ENCODE results near the gene KCNQ1. TPM values are rescaled to one million over a fixed set of nuclear protein-coding genes. Genes with fewer than 3 reads are reported as not detected.

Gene KCNQ1
- total RNA-seq, 1 donor from 2014 or later: 3.4 TPM

- intact Hi-C loops (cut with micrococcal nuclease): no loop called here
- Mint-ChIP-seq H3K9me3 (no peaks in the 10 kb centered on the region), H3K27ac (no peak overlapping the region), H3K36me3 (ENCODE audit: low read depth) (no peaks in the 10 kb centered on the region), H3K27me3 (ENCODE audit: low read depth) (peaks cover 18% of the 10 kb centered on the region), H3K4me1 (ENCODE audit: low read depth) (no peaks in the 10 kb centered on the region), H3K4me3 (ENCODE audit: low read depth) (no peak overlapping the region)
- no peak for DNase-seq (ENCODE audit: low spot score)
Observed at GRCh38 chr11:2789331-2789730, 344.5 kb downstream of the KCNQ1 start.

- no peaks in the 10 kb centered on the region for H3K36me3 Mint-ChIP-seq (ENCODE audit: low read depth)
- H3K27ac Mint-ChIP-seq: no peak overlapping the region
- H3K4me1 Mint-ChIP-seq (ENCODE audit: low read depth): no peaks in the 10 kb centered on the region
- no peaks in the 10 kb centered on the region for H3K9me3 Mint-ChIP-seq
- peaks cover 16% of the 10 kb centered on the region for H3K27me3 Mint-ChIP-seq (ENCODE audit: low read depth)
- no peak overlapping the region for H3K4me3 Mint-ChIP-seq (ENCODE audit: low read depth)
- DNase-seq (ENCODE audit: low spot score): no peak
- intact Hi-C loops (cut with micrococcal nuclease): no loop called here
Observed at GRCh38 chr11:2789791-2790567, 345.2 kb downstream of the KCNQ1 start.

DNA sequence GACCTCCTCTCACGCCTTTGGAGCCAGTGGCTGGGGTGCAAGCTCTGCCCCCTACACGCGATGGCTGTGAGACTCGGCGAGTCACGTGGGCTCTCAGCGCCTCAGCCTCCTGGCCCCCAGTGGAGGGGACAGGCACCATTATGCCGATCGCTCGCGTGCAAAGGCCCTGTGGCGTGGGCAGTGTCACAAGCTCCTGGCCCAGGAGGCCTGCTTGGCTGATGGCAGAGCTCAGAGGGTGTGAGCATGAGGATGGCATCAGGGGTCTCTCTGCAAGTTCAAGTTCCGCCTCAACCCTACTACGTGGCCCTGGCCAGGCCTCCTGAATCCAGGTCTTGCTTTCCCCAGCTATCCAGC is 345.7 kb downstream of the KCNQ1 start:
- H3K27me3 Mint-ChIP-seq (ENCODE audit: low read depth): peaks cover 13% of the 10 kb centered on the region
- intact Hi-C loops (cut with micrococcal nuclease): no loop called here
- DNase-seq (ENCODE audit: low spot score): no peak
- no peaks in the 10 kb centered on the region for H3K36me3 Mint-ChIP-seq (ENCODE audit: low read depth)
- no peaks in the 10 kb centered on the region for H3K9me3 Mint-ChIP-seq
- no peaks in the 10 kb centered on the region for H3K4me1 Mint-ChIP-seq (ENCODE audit: low read depth)
- no peak overlapping the region for H3K27ac Mint-ChIP-seq
- H3K4me3 Mint-ChIP-seq (ENCODE audit: low read depth): no peak overlapping the region

DNA sequence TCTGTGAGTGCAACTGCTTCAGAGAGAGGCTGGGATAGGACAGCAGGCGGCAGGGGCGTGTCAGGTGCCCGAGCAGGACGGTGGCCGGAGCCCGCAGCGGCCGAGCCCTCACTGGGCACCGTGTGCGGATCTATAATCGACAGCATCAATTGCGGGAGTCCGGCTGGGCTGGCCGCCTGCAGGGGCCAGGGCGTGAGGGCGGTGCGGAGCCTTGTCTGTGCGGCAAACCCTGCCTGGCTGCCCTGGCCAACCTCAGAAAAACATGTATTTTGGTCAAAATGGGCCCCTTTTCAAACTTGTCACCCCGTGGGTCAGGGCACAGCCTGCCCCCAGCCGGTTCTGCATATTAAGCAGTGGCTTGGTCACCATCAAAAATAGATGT is 346.3 kb downstream of the KCNQ1 start:
- no peaks in the 10 kb centered on the region for H3K36me3 Mint-ChIP-seq (ENCODE audit: low read depth)
- H3K9me3 Mint-ChIP-seq: no peaks in the 10 kb centered on the region

DNA sequence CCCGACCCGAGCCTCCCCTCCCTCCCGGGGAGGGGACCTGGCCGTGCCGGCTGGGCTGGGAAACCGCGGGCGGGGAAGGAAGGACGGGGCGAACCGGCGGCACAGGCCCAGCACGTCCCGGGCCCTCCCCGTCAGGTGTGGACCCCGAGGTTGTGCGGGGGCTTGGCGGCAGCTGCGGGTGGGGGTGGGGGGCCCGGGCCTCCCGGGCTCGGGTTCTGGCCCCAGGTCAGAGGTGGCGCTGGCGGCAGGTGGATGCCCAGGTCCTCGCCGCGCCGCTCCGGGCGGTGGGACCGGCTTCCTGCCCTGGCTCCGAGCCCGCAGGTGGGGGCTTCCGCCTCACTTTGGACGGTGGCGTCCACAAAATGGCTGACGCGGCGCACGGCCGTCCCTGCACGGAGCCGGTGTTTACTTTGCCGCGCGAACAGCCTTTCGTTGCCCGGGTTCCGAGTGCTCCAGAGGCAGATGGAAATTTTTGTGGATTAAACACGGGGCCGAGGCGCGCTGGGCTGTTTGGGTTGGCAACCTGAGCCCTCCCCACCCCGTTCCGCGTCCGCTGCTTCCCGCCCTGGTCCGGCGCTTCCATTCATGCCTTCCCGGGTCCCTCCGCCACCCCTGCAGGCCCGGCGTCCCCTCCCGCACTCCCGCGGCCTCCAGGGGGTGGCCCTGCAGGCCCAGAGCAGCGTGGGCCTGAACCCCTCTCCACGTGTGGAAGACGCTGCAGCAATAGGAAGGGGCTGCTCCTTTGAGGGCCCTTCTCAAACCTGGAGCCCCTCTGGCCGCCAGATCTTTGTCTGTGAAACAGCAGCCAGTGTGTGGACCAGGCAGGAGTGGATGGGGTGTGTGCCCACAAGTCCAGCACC is 346.9 kb downstream of the KCNQ1 start:
- H3K27ac Mint-ChIP-seq: no peak overlapping the region
- H3K36me3 Mint-ChIP-seq (ENCODE audit: low read depth): no peaks in the 10 kb centered on the region
- intact Hi-C loops (cut with micrococcal nuclease): no loop called here
- H3K27me3 Mint-ChIP-seq (ENCODE audit: low read depth): peaks cover 3% of the 10 kb centered on the region
- no peak for DNase-seq (ENCODE audit: low spot score)
- H3K4me1 Mint-ChIP-seq (ENCODE audit: low read depth): no peaks in the 10 kb centered on the region
- peak overlapping the region; percentile 13 for H3K4me3 Mint-ChIP-seq (ENCODE audit: low read depth)
- no peaks in the 10 kb centered on the region for H3K9me3 Mint-ChIP-seq

More for the DNA sequence above, 346.3 kb downstream of the KCNQ1 start:
- no peak for DNase-seq (ENCODE audit: low spot score)
- no peak overlapping the region for H3K4me3 Mint-ChIP-seq (ENCODE audit: low read depth)
- H3K4me1 Mint-ChIP-seq (ENCODE audit: low read depth): no peaks in the 10 kb centered on the region
- intact Hi-C loops (cut with micrococcal nuclease): no loop called here
- peaks cover 8% of the 10 kb centered on the region for H3K27me3 Mint-ChIP-seq (ENCODE audit: low read depth)
- no peak overlapping the region for H3K27ac Mint-ChIP-seq

DNA sequence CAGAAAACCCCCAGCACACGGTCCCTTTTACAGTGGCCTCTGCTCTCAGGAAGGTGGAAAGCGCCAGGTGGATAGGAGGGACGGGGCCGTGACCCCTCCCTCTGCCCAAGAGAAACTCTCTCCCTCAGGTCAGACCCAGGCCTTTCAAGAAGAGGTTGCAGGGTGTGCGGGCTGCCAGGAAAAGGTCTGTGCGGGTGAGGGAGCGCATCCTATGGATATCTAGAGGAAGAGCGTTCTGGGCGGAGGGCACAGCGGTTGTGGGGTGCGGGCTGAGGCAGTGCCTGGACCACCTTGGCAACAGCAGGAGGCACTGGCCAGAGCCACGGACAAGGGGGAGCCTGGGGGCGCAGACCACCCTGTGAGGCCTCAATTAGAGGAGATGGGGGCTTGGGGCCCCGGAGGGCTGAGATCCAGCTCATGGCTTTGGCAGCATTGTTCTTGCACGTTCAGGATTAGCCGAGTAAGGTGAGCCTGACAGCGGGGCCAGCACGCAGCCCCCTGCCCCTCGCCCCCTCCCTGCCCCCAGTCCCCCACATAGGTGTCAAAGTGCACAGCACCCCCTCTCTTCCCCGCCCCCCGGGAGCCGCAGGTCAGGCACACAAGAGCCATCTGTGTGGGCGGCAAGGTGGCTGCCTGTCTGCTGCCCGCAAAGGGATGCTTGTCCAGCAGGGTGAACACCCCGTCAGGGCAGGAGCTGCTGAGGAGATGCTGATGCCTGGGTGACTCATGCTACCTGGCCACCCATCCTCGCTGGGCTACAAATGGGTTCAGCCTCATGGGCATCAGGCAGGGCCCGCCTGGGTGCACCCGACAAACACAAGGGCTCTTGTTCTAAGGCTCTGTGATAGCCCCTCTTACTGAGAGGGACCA is 347.8 kb downstream of the KCNQ1 start:
- Mint-ChIP-seq H3K27ac (no peak overlapping the region), H3K4me1 (ENCODE audit: low read depth) (no peaks in the 10 kb centered on the region), H3K4me3 (ENCODE audit: low read depth) (no peak overlapping the region), H3K36me3 (ENCODE audit: low read depth) (no peaks in the 10 kb centered on the region), H3K9me3 (no peaks in the 10 kb centered on the region), H3K27me3 (ENCODE audit: low read depth) (peaks cover 3% of the 10 kb centered on the region)
- no peak for DNase-seq (ENCODE audit: low spot score)
- intact Hi-C loops (cut with micrococcal nuclease): no loop called here

DNA sequence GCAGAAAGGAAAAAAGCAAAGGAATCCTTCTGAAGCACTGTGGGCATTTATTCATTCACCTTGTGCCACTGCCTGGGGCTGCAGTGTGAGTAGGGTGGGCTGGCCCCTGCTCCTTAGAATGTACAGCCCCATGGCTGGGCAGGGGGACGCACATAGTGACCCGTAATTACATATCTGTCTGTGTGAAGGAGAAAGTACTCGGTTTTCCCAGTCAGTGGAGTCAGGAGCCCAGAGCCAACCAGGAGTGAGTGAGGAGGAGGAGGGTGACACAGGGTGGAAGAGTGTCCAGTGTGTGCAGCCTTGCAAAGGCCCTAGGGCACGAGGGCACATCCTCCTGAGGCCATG is 348.9 kb downstream of the KCNQ1 start:
- Mint-ChIP-seq H3K4me3 (ENCODE audit: low read depth) (no peak overlapping the region), H3K4me1 (ENCODE audit: low read depth) (no peaks in the 10 kb centered on the region), H3K27ac (no peak overlapping the region), H3K36me3 (ENCODE audit: low read depth) (no peaks in the 10 kb centered on the region), H3K9me3 (no peaks in the 10 kb centered on the region), H3K27me3 (ENCODE audit: low read depth) (peaks cover 3% of the 10 kb centered on the region)
- intact Hi-C loops (cut with micrococcal nuclease): no loop called here
- no peak for DNase-seq (ENCODE audit: low spot score)

GRCh38 chr11:2794046-2794967 is 349.5 kb downstream of the KCNQ1 start:
- Mint-ChIP-seq H3K36me3 (ENCODE audit: low read depth) (no peaks in the 10 kb centered on the region), H3K27ac (no peak overlapping the region), H3K4me3 (ENCODE audit: low read depth) (no peak overlapping the region), H3K9me3 (no peaks in the 10 kb centered on the region), H3K27me3 (ENCODE audit: low read depth) (peaks cover 3% of the 10 kb centered on the region), H3K4me1 (ENCODE audit: low read depth) (no peaks in the 10 kb centered on the region)
- intact Hi-C loops (cut with micrococcal nuclease): no loop called here
- DNase-seq (ENCODE audit: low spot score): no peak

DNA sequence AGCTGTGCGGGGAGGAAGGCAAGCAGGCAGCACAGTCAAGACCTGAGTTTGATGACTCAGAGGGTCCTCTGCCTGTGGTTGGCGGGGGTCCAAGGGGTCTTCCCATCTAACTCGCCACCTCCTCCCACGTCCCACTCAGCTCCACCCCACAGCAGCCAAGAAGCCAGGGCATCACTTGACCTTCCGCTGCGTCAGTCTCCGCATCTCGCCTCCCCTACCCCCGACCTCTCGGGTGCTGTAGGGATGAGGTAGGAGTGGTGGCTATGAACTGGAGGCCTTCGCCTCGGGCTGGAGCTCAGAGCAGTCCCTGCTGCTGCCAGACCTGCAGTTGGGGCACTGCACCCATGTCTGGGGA is 350.1 kb downstream of the KCNQ1 start:
- Mint-ChIP-seq H3K36me3 (ENCODE audit: low read depth) (no peaks in the 10 kb centered on the region), H3K4me1 (ENCODE audit: low read depth) (no peaks in the 10 kb centered on the region), H3K9me3 (no peaks in the 10 kb centered on the region), H3K4me3 (ENCODE audit: low read depth) (no peak overlapping the region), H3K27me3 (ENCODE audit: low read depth) (peaks cover 3% of the 10 kb centered on the region), H3K27ac (no peak overlapping the region)
- no peak for DNase-seq (ENCODE audit: low spot score)
- intact Hi-C loops (cut with micrococcal nuclease): no loop called here

GRCh38 chr11:2795491-2795991 is 350.7 kb downstream of the KCNQ1 start:
- H3K27me3 Mint-ChIP-seq (ENCODE audit: low read depth): peaks cover 3% of the 10 kb centered on the region
- intact Hi-C loops (cut with micrococcal nuclease): no loop called here
- H3K9me3 Mint-ChIP-seq: no peaks in the 10 kb centered on the region
- no peak overlapping the region for H3K4me3 Mint-ChIP-seq (ENCODE audit: low read depth)
- H3K27ac Mint-ChIP-seq: no peak overlapping the region
- no peaks in the 10 kb centered on the region for H3K4me1 Mint-ChIP-seq (ENCODE audit: low read depth)
- H3K36me3 Mint-ChIP-seq (ENCODE audit: low read depth): no peaks in the 10 kb centered on the region
- no peak for DNase-seq (ENCODE audit: low spot score)

DNA sequence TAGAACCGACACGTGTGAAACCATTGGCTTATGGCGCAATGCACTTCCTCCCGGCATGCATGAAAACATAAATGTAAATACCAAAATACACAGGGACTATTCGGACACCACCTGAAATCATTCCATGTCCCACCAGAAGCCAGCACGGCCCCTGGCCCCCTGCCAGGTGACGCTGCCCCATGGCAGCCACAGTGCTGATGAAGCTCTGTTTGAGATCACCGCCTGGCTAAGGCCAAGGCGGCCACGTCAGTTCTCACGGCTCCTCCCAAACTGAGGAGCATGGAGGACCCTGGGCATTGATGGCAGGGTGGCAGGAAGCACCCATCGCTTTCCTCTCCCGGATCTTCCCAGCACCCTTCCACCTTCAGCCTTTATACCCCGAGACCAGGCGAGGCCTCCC is 351.3 kb downstream of the KCNQ1 start:
- H3K9me3 Mint-ChIP-seq: no peaks in the 10 kb centered on the region
- no peak overlapping the region for H3K4me3 Mint-ChIP-seq (ENCODE audit: low read depth)
- no peaks in the 10 kb centered on the region for H3K36me3 Mint-ChIP-seq (ENCODE audit: low read depth)
- H3K27me3 Mint-ChIP-seq (ENCODE audit: low read depth): no peaks in the 10 kb centered on the region
- intact Hi-C loops (cut with micrococcal nuclease): no loop called here
- H3K27ac Mint-ChIP-seq: no peak overlapping the region
- H3K4me1 Mint-ChIP-seq (ENCODE audit: low read depth): no peaks in the 10 kb centered on the region
- DNase-seq (ENCODE audit: low spot score): no peak

DNA sequence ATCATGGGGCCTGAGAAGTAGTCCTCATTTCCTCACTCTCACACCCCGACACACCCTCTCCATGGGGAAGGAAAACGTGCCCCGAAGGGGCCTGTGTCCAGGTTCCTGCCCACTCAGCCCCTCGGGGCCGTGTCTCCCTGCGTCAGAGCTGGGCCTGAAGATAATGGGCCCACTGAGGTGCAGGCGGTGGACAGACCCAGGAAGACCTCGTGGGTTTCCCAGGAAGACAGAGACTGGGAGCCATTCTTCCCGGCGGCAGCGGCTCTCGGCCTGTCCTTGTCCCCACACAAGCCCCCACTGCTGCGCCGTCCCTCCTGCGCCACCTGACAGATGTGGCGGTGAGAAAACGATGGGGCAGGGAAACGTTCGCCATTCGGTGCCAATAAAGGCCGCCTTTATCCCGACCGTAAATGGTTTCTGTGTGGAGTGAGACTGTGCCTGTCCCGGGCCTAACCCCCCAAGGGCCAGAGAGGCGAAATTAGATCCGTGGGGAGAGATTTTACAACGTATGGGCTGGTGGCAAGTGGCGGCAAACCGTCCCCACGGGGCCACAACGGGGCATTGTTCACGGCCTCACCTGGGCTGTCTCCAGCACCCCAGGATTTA is 351.8 kb downstream of the KCNQ1 start:
- no peak for DNase-seq (ENCODE audit: low spot score)
- H3K36me3 Mint-ChIP-seq (ENCODE audit: low read depth): no peaks in the 10 kb centered on the region
- H3K4me1 Mint-ChIP-seq (ENCODE audit: low read depth): no peaks in the 10 kb centered on the region
- no peaks in the 10 kb centered on the region for H3K9me3 Mint-ChIP-seq
- no peak overlapping the region for H3K27ac Mint-ChIP-seq
- H3K4me3 Mint-ChIP-seq (ENCODE audit: low read depth): no peak overlapping the region
- no peaks in the 10 kb centered on the region for H3K27me3 Mint-ChIP-seq (ENCODE audit: low read depth)
- intact Hi-C loops (cut with micrococcal nuclease): no loop called here
